ENCODE measurements around the gene DEUP1.

DEUP1 gene

GRCh38 chr11:93319224-93319839 is 11.2 kb upstream of the DEUP1 start:
- H4K20me1 ChIP-seq: no peaks in the 10 kb centered on the region
- no peaks in the 10 kb centered on the region for H3K4me1 ChIP-seq
- H3K36me3 ChIP-seq: no peaks in the 10 kb centered on the region
- no peak overlapping the region for H3K27ac ChIP-seq
- no peak overlapping the region for H3K9ac ChIP-seq
- peaks cover 12% of the 10 kb centered on the region for H3K9me3 ChIP-seq
- no peak overlapping the region for H3K4me2 ChIP-seq
- no peak for TF ChIP-seq Cebpa-rat (IDR thresholded peaks at IDR 0.05)
- no peak overlapping the region for H3K4me3 ChIP-seq
- H3K27me3 ChIP-seq: no peaks in the 10 kb centered on the region

GRCh38 chr11:93320230-93320629 is 10.3 kb upstream of the DEUP1 start:
- no peaks in the 10 kb centered on the region for H3K27me3 ChIP-seq
- no peaks in the 10 kb centered on the region for H3K36me3 ChIP-seq
- H4K20me1 ChIP-seq: no peaks in the 10 kb centered on the region
- TF ChIP-seq Cebpa-rat (IDR thresholded peaks at IDR 0.05): no peak
- H3K9me3 ChIP-seq: peaks cover 7% of the 10 kb centered on the region
- no peak overlapping the region for H3K27ac ChIP-seq
- H3K4me3 ChIP-seq: no peak overlapping the region
- H3K4me2 ChIP-seq: no peak overlapping the region
- no peak overlapping the region for H3K9ac ChIP-seq
- H3K4me1 ChIP-seq: no peaks in the 10 kb centered on the region

- H3K36me3 ChIP-seq: no peaks in the 10 kb centered on the region
- H3K4me2 ChIP-seq: no peak overlapping the region
- no peak for TF ChIP-seq Cebpa-rat (IDR thresholded peaks at IDR 0.05)
- H3K4me1 ChIP-seq: no peaks in the 10 kb centered on the region
- no peaks in the 10 kb centered on the region for H3K27me3 ChIP-seq
- H3K9me3 ChIP-seq: peaks cover 7% of the 10 kb centered on the region
- no peaks in the 10 kb centered on the region for H4K20me1 ChIP-seq
- H3K27ac ChIP-seq: no peak overlapping the region
- H3K4me3 ChIP-seq: no peak overlapping the region
- H3K9ac ChIP-seq: no peak overlapping the region
Observed at GRCh38 chr11:93322207-93322606, 8.3 kb upstream of the DEUP1 start.

GRCh38 chr11:93323747-93324146 is 6.8 kb upstream of the DEUP1 start:
- H3K9me3 ChIP-seq: peaks cover 7% of the 10 kb centered on the region
- H3K27ac ChIP-seq: no peak overlapping the region
- H3K4me3 ChIP-seq: no peak overlapping the region
- H3K36me3 ChIP-seq: no peaks in the 10 kb centered on the region
- no peak overlapping the region for H3K4me2 ChIP-seq
- no peak for TF ChIP-seq Cebpa-rat (IDR thresholded peaks at IDR 0.05)
- H4K20me1 ChIP-seq: no peaks in the 10 kb centered on the region
- H3K9ac ChIP-seq: no peak overlapping the region
- no peaks in the 10 kb centered on the region for H3K4me1 ChIP-seq
- H3K27me3 ChIP-seq: no peaks in the 10 kb centered on the region

GRCh38 chr11:93324500-93324899 is 6.0 kb upstream of the DEUP1 start:
- TF ChIP-seq Cebpa-rat (IDR thresholded peaks at IDR 0.05): no peak
- no peak overlapping the region for H3K9ac ChIP-seq
- no peaks in the 10 kb centered on the region for H3K4me1 ChIP-seq
- peaks cover 2% of the 10 kb centered on the region for H3K9me3 ChIP-seq
- H3K27me3 ChIP-seq: no peaks in the 10 kb centered on the region
- H3K4me3 ChIP-seq: no peak overlapping the region
- no peak overlapping the region for H3K27ac ChIP-seq
- no peaks in the 10 kb centered on the region for H3K36me3 ChIP-seq
- no peaks in the 10 kb centered on the region for H4K20me1 ChIP-seq
- no peak overlapping the region for H3K4me2 ChIP-seq

GRCh38 chr11:93326681-93327080 is 3.9 kb upstream of the DEUP1 start:
- Histone ChIP-seq H3K9ac (no peak overlapping the region), H3K4me1 (no peaks in the 10 kb centered on the region), H3K4me2 (no peak overlapping the region), H3K4me3 (no peak overlapping the region), H3K36me3 (no peaks in the 10 kb centered on the region), H3K27ac (no peak overlapping the region), H3K9me3 (peaks cover 12% of the 10 kb centered on the region), H3K27me3 (no peaks in the 10 kb centered on the region), H4K20me1 (no peaks in the 10 kb centered on the region)
- no peak for TF ChIP-seq Cebpa-rat (IDR thresholded peaks at IDR 0.05)

- Histone ChIP-seq H3K36me3 (no peaks in the 10 kb centered on the region), H4K20me1 (no peaks in the 10 kb centered on the region), H3K4me1 (no peaks in the 10 kb centered on the region), H3K9me3 (peaks cover 12% of the 10 kb centered on the region), H3K27ac (no peak overlapping the region), H3K9ac (no peak overlapping the region), H3K4me3 (no peak overlapping the region), H3K4me2 (no peak overlapping the region), H3K27me3 (no peaks in the 10 kb centered on the region)
- no peak for TF ChIP-seq Cebpa-rat (IDR thresholded peaks at IDR 0.05)
Observed at GRCh38 chr11:93329936-93330445, 551 bp upstream of the DEUP1 start.

GRCh38 chr11:93340223-93340622 is 9.7 kb downstream of the DEUP1 start:
- H3K9me3 ChIP-seq: no peaks in the 10 kb centered on the region
- H3K4me2 ChIP-seq: no peak overlapping the region
- no peaks in the 10 kb centered on the region for H3K36me3 ChIP-seq
- no peak overlapping the region for H3K4me3 ChIP-seq
- no peak overlapping the region for H3K9ac ChIP-seq
- no peaks in the 10 kb centered on the region for H3K27me3 ChIP-seq
- no peaks in the 10 kb centered on the region for H3K4me1 ChIP-seq
- TF ChIP-seq Cebpa-rat (IDR thresholded peaks at IDR 0.05): no peak
- H3K27ac ChIP-seq: no peak overlapping the region
- no peaks in the 10 kb centered on the region for H4K20me1 ChIP-seq

GRCh38 chr11:93344855-93345333 is 14.4 kb downstream of the DEUP1 start:
- Histone ChIP-seq H3K9me3 (peaks cover 4% of the 10 kb centered on the region), H3K4me1 (no peaks in the 10 kb centered on the region), H3K27me3 (no peaks in the 10 kb centered on the region), H3K4me3 (no peak overlapping the region), H3K27ac (no peak overlapping the region), H3K4me2 (no peak overlapping the region), H3K36me3 (no peaks in the 10 kb centered on the region), H4K20me1 (no peaks in the 10 kb centered on the region), H3K9ac (no peak overlapping the region)
- TF ChIP-seq Cebpa-rat (IDR thresholded peaks at IDR 0.05): no peak

DNA sequence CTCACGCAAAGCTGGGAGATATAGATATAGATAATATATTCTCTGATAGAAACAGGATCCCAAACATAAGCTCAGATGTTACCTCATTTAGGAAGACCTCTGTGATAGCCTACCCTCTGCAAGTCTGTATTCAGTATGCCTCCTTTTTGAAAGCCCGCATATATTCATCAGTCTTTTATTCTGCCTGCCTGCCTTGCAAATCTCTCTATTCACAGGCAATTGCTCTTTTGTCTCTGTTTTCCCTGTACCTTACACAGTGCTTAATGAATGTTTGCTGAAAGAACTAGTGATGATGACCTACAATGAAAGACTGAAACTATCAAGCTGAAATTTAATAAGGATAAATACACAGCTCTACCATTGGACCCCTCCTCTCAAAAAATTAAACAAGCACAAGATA is 18.4 kb downstream of the DEUP1 start:
- Histone ChIP-seq H3K27me3 (no peaks in the 10 kb centered on the region), H3K9me3 (peaks cover 13% of the 10 kb centered on the region), H3K27ac (no peak overlapping the region), H3K4me3 (no peak overlapping the region), H4K20me1 (no peaks in the 10 kb centered on the region), H3K4me2 (no peak overlapping the region), H3K4me1 (no peaks in the 10 kb centered on the region), H3K9ac (no peak overlapping the region), H3K36me3 (no peaks in the 10 kb centered on the region)
- TF ChIP-seq Cebpa-rat (IDR thresholded peaks at IDR 0.05): no peak

DNA sequence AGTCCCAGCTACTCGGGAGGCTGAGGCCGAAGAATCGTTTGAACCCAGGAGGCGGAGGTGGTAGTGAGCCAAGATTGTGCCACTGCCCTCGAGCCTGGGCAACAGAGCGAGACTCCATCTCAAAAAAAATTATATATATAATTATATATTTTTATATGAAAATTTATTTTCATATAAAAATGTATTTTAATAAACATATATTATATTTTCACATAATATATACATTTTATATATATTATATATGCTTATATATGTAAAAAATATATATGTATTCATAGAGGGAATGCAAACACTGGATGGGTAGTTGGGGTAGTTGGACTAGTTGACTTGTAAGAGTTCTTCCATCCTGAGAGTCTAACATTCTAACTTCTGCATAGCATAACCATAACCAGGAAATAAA is 20.3 kb downstream of the DEUP1 start:
- H3K9ac ChIP-seq: no peak overlapping the region
- no peak overlapping the region for H3K4me2 ChIP-seq
- H3K27me3 ChIP-seq: no peaks in the 10 kb centered on the region
- no peaks in the 10 kb centered on the region for H4K20me1 ChIP-seq
- TF ChIP-seq Cebpa-rat (IDR thresholded peaks at IDR 0.05): no peak
- H3K4me3 ChIP-seq: no peak overlapping the region
- no peak overlapping the region for H3K27ac ChIP-seq
- H3K36me3 ChIP-seq: no peaks in the 10 kb centered on the region
- peaks cover 17% of the 10 kb centered on the region for H3K9me3 ChIP-seq
- no peaks in the 10 kb centered on the region for H3K4me1 ChIP-seq
